ENCODE results near the gene HBG1. TPM values are rescaled to one million over a fixed set of nuclear protein-coding genes. Genes with fewer than 3 reads are reported as not detected.

HBG1 gene
- total and polyA plus RNA-seq, 10 of the 15 experiments (the other 5 are each of a cell fraction or from before 2014, with no cell fraction given) = 0.84 to 2.3 (median 1.9) TPM; not detected in 5

GRCh38 chr11:5200582-5200981, 49.1 kb downstream of the HBG1 start, which contains the start of gene OR51V1:
TSS of gene OR51V1 (minus strand) at chr11:5200682. CDS start at chr11:5200682, 0 bp downstream.
- Histone ChIP-seq H4K20me1 (ENCODE audit: control insufficient read depth, insufficient read depth) (no peaks in the 10 kb centered on the region), H3K36me3 (ENCODE audit: control insufficient read depth in 2 of 2, insufficient read depth in 2 of 2, low read length in 1 of 2) (no peaks in the 10 kb centered on the region), H3K27me3 (replicated peaks in 1 of 2; ENCODE audit: control insufficient read depth in 2 of 2, insufficient read depth in 2 of 2, low read length in 1 of 2) (no peaks in the 10 kb centered on the region), H3K4me2 (ENCODE audit: control insufficient read depth, insufficient read depth) (no peak within 1 kb of the TSS), H3K79me2 (ENCODE audit: control insufficient read depth, insufficient read depth, low read length) (no peaks in the 10 kb centered on the region), H3K4me1 (ENCODE audit: control insufficient read depth, insufficient read depth, low read length) (no peaks in the 10 kb centered on the region), H3K9ac (ENCODE audit: control insufficient read depth, insufficient read depth, low read length) (no peak within 1 kb of the TSS), H3K27ac (ENCODE audit: control insufficient read depth, insufficient read depth) (no peak within 1 kb of the TSS), H2AFZ (ENCODE audit: control insufficient read depth, low read depth, low read length) (no peak within 1 kb of the TSS), H3K4me3 (no peak within 1 kb of the TSS), H3K9me3 (replicated peaks; ENCODE audit: control insufficient read depth, insufficient read depth, low read length) (no peaks in the 10 kb centered on the region)
- RAD21 ChIA-PET (ENCODE audit: unreplicated experiment) = interaction anchor here (1.2 kb wide), 1 partner anchor 180 kb away, joined by 3 read pairs; no protein-coding TSS in a partner anchor
- no peak for DNase-seq (ENCODE audit: low read depth, low spot score)
- TF ChIP-seq MYB (IDR thresholded peaks at IDR 0.05; ENCODE audit: borderline replicate concordance, low read depth, low read length) = no peak
- TF ChIP-seq SMAD5 (IDR thresholded peaks at IDR 0.05; ENCODE audit: low read depth) = no peak
- TF ChIP-seq TBL1XR1 (IDR thresholded peaks at IDR 0.05; ENCODE audit: low read depth, low read length) = no peak
- TF ChIP-seq, protein P1, sequence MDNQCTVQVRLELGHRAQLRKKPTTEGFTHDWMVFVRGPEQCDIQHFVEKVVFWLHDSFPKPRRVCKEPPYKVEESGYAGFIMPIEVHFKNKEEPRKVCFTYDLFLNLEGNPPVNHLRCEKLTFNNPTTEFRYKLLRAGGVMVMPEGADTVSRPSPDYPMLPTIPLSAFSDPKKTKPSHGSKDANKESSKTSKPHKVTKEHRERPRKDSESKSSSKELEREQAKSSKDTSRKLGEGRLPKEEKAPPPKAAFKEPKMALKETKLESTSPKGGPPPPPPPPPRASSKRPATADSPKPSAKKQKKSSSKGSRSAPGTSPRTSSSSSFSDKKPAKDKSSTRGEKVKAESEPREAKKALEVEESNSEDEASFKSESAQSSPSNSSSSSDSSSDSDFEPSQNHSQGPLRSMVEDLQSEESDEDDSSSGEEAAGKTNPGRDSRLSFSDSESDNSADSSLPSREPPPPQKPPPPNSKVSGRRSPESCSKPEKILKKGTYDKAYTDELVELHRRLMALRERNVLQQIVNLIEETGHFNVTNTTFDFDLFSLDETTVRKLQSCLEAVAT (IDR thresholded peaks at IDR 0.05) = no peak
- no peak for TF ChIP-seq KDM1A (IDR thresholded peaks at IDR 0.05; ENCODE audit: borderline replicate concordance)
- no peak for TF ChIP-seq SMARCA5 (IDR thresholded peaks at IDR 0.05)
- no peak for TF ChIP-seq POLR2A (IDR thresholded peaks at IDR 0.05; ENCODE audit: low read depth, low read length)
- no peak for TF ChIP-seq ZNF217 (IDR thresholded peaks at IDR 0.05)
- no peak for TF ChIP-seq ZBED1 (IDR thresholded peaks at IDR 0.05; ENCODE audit: borderline replicate concordance)
- no peak for TF ChIP-seq LARP7 (IDR thresholded peaks at IDR 0.05)
- no peak for TF ChIP-seq ZNF207 (IDR thresholded peaks at IDR 0.05; ENCODE audit: borderline replicate concordance)
- TF ChIP-seq SUPT20H (IDR thresholded peaks at IDR 0.05; ENCODE audit: borderline replicate concordance, control insufficient read depth, low read depth, low read length) = no peak
- no peak for TF ChIP-seq CREB1 (IDR thresholded peaks at IDR 0.05; ENCODE audit: low read depth)
- TF ChIP-seq, protein P2, sequence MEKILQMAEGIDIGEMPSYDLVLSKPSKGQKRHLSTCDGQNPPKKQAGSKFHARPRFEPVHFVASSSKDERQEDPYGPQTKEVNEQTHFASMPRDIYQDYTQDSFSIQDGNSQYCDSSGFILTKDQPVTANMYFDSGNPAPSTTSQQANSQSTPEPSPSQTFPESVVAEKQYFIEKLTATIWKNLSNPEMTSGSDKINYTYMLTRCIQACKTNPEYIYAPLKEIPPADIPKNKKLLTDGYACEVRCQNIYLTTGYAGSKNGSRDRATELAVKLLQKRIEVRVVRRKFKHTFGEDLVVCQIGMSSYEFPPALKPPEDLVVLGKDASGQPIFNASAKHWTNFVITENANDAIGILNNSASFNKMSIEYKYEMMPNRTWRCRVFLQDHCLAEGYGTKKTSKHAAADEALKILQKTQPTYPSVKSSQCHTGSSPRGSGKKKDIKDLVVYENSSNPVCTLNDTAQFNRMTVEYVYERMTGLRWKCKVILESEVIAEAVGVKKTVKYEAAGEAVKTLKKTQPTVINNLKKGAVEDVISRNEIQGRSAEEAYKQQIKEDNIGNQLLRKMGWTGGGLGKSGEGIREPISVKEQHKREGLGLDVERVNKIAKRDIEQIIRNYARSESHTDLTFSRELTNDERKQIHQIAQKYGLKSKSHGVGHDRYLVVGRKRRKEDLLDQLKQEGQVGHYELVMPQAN (conservative IDR thresholded peaks at IDR 0.05) = no peak
- no peak for FAIRE-seq
- SMC1A ChIA-PET (ENCODE audit: uncharacterized antibody, unreplicated experiment) = no interaction called here
- 0% methylated on average over 1 of the region's 1 CpG for WGBS (ENCODE audit: insufficient coverage, insufficient replicate concordance, low lambda C conversion rate, missing lambda C conversion rate)
- POLR2A ChIA-PET = no interaction called here
- no peak for ATAC-seq
- intact Hi-C loops (cut with micrococcal nuclease; ENCODE audit: unreplicated experiment) (loop anchor here (5.0 kb wide), 1 partner anchor 78 kb away; no protein-coding TSS in a partner anchor), in situ Hi-C loops (cut with MboI) (loop anchor here (5.0 kb wide), 1 partner anchor 172 kb away; no protein-coding TSS in a partner anchor)
- no TSS peak for BruUV-seq (replicated peaks)
- CTCF ChIA-PET = interaction anchor here (1.7 to 2.2 kb wide), 2 partner anchors 40 to 171 kb away, joined by 4 to 9 read pairs; no protein-coding TSS in a partner anchor

Measured in GM12878 (cell line).